ENCODE measurements around the gene RIMOC1. TPM values are rescaled to one million over a fixed set of nuclear protein-coding genes. Genes with fewer than 3 reads are reported as not detected.
A peak's percentile ranks its signal among the peaks of the same experiment; 100 is the strongest.

RIMOC1 gene
- total RNA-seq, 1 donor: 31.1 TPM

DNA sequence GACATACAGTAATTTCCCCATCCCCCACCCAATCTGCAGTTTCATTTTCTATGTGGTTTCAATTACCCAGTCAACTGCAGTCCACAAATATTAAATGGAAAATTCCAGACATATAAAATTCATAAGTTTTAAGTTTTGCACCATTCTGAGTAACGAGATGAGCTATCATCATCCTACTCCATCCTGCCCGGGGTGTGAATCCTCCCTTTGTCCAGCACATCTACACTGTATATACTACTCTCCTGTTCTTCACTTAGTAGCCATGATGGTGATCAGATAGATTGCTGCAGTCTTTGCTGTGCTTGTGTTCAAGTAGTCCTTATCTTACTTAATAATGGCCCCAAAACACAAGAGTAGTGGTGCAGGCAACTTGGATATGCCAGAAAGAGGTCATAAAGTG is 45.3 kb upstream of the RIMOC1 start:
- peaks cover 5% of the 10 kb centered on the region for H3K36me3 ChIP-seq (ENCODE audit: insufficient read depth, low read length)
- no peaks in the 10 kb centered on the region for H3K9me3 ChIP-seq (ENCODE audit: low read depth, low read length)
- peak overlapping the region; percentile 23 for H2AFZ ChIP-seq (ENCODE audit: low read length)
- no peak overlapping the region for H3K27ac ChIP-seq (ENCODE audit: low read depth, low read length)
- H3K4me2 ChIP-seq (ENCODE audit: insufficient read depth, low read length): no peak overlapping the region
- no peaks in the 10 kb centered on the region for H4K20me1 ChIP-seq (ENCODE audit: insufficient read depth, low read length)
- H3K27me3 ChIP-seq (ENCODE audit: insufficient read depth, low read length): no peaks in the 10 kb centered on the region
- H3K4me3 ChIP-seq (ENCODE audit: insufficient read depth, low read length): no peak overlapping the region
- no peak for DNase-seq (ENCODE audit: insufficient read length, low spot score, missing footprints)
- H3K79me2 ChIP-seq (ENCODE audit: insufficient read depth, low read length): peaks cover 7% of the 10 kb centered on the region
- peaks cover 3% of the 10 kb centered on the region for H3K4me1 ChIP-seq (ENCODE audit: insufficient read depth, low read length)
- TF ChIP-seq CTCF (IDR thresholded peaks at IDR 0.05; ENCODE audit: extremely low read depth, low read depth, low read length): no peak

GRCh38 chr5:41863871-41864486 is 40.2 kb upstream of the RIMOC1 start:
- H3K4me2 ChIP-seq (ENCODE audit: insufficient read depth, low read length): peak overlapping the region; percentile 21
- H3K27me3 ChIP-seq (ENCODE audit: insufficient read depth, low read length): no peaks in the 10 kb centered on the region
- H3K36me3 ChIP-seq (ENCODE audit: insufficient read depth, low read length): peaks cover 5% of the 10 kb centered on the region
- peak; percentile 52 for DNase-seq (ENCODE audit: insufficient read length, low spot score, missing footprints)
- H3K4me3 ChIP-seq (ENCODE audit: insufficient read depth, low read length): no peak overlapping the region
- H2AFZ ChIP-seq (ENCODE audit: low read length): no peak overlapping the region
- H4K20me1 ChIP-seq (ENCODE audit: insufficient read depth, low read length): no peaks in the 10 kb centered on the region
- no peaks in the 10 kb centered on the region for H3K9me3 ChIP-seq (ENCODE audit: low read depth, low read length)
- no peak overlapping the region for H3K27ac ChIP-seq (ENCODE audit: low read depth, low read length)
- peaks cover 11% of the 10 kb centered on the region for H3K4me1 ChIP-seq (ENCODE audit: insufficient read depth, low read length)
- peaks cover 53% of the 10 kb centered on the region for H3K79me2 ChIP-seq (ENCODE audit: insufficient read depth, low read length)
- no peak for TF ChIP-seq CTCF (IDR thresholded peaks at IDR 0.05; ENCODE audit: extremely low read depth, low read depth, low read length)

GRCh38 chr5:41869151-41869723 is 34.9 kb upstream of the RIMOC1 start:
- H3K4me1 ChIP-seq (ENCODE audit: insufficient read depth, low read length): peaks cover 19% of the 10 kb centered on the region
- no peaks in the 10 kb centered on the region for H4K20me1 ChIP-seq (ENCODE audit: insufficient read depth, low read length)
- H3K27ac ChIP-seq (ENCODE audit: low read depth, low read length): peak overlapping the region; percentile 82
- peak overlapping the region; percentile 97 for H2AFZ ChIP-seq (ENCODE audit: low read length)
- H3K4me3 ChIP-seq (ENCODE audit: insufficient read depth, low read length): peak overlapping the region; percentile 81
- peak; percentile 73 for DNase-seq (ENCODE audit: insufficient read length, low spot score, missing footprints)
- H3K79me2 ChIP-seq (ENCODE audit: insufficient read depth, low read length): peaks cover 50% of the 10 kb centered on the region
- H3K9me3 ChIP-seq (ENCODE audit: low read depth, low read length): no peaks in the 10 kb centered on the region
- no peaks in the 10 kb centered on the region for H3K36me3 ChIP-seq (ENCODE audit: insufficient read depth, low read length)
- H3K4me2 ChIP-seq (ENCODE audit: insufficient read depth, low read length): peak overlapping the region; percentile 85
- H3K27me3 ChIP-seq (ENCODE audit: insufficient read depth, low read length): no peaks in the 10 kb centered on the region
- no peak for TF ChIP-seq CTCF (IDR thresholded peaks at IDR 0.05; ENCODE audit: extremely low read depth, low read depth, low read length)

DNA sequence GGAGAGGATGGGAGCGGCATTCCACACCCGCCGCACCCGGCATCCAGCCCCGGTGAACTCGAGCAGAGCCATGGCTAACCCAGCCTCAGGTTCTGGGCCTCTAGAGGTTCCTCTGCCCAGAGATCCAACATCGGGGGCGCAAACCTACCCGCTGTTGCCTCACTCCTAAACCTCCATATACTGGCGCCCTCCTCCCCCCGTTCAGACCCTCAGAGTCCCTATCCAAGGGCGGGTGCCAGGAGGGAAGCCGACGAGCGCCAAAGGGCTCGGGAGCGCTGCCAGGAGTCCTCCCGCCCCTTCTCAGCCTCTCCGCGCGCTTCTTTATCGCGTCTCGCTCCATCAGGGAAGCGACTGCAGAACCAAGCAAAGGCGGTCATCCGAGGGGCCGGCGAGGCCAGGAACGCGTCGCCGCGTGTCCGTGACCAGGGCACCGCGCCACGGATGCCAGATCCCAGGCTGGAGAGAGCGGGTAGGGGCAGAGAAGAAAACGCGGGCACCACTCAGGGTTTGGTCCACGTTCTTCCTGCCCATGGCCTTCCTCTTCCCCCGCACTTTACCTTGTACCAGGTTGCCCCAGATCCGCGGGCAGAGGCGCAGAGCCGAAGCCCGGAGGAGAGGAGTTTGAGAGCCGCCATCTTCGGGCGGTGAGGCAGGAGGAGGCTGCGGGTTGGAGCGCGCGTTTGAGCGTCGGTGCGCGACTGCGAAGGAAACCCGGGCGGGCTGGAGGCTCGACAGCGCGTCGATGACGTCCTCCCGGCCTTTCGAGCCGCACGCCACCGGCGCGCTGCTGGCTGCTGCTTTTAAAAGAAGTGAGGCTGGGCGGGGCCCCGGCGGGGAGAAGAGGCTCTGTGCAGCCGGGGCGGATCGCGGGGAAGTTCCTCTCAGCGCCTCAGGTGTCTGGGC is 34.2 kb upstream of the RIMOC1 start, which contains the start of gene OXCT1:
Gene OXCT1, minus strand, starts transcription at position 702 of the 903 bp plus-strand sequence. Its CDS starts 67 bp downstream, at position 635.
- H3K36me3 ChIP-seq (ENCODE audit: insufficient read depth, low read length): no peaks in the 10 kb centered on the region
- peaks cover 18% of the 10 kb centered on the region for H3K4me1 ChIP-seq (ENCODE audit: insufficient read depth, low read length)
- no peaks in the 10 kb centered on the region for H4K20me1 ChIP-seq (ENCODE audit: insufficient read depth, low read length)
- peak within 1 kb of the TSS; percentile 85 for H3K4me2 ChIP-seq (ENCODE audit: insufficient read depth, low read length)
- peak within 1 kb of the TSS; percentile 82 for H3K27ac ChIP-seq (ENCODE audit: low read depth, low read length)
- no peaks in the 10 kb centered on the region for H3K9me3 ChIP-seq (ENCODE audit: low read depth, low read length)
- peaks cover 44% of the 10 kb centered on the region for H3K79me2 ChIP-seq (ENCODE audit: insufficient read depth, low read length)
- DNase-seq (ENCODE audit: insufficient read length, low spot score, missing footprints): peak; percentile 94
- H3K27me3 ChIP-seq (ENCODE audit: insufficient read depth, low read length): no peaks in the 10 kb centered on the region
- peak within 1 kb of the TSS; percentile 97 for H2AFZ ChIP-seq (ENCODE audit: low read length)
- peak within 1 kb of the TSS; percentile 81 for H3K4me3 ChIP-seq (ENCODE audit: insufficient read depth, low read length)
- TF ChIP-seq CTCF (IDR thresholded peaks at IDR 0.05; ENCODE audit: extremely low read depth, low read depth, low read length): no peak

All from osteoblast (primary cell).